GM23338 (cell line): ENCODE results near the gene PAMR1. TPM values are rescaled to one million over a fixed set of nuclear protein-coding genes. Genes with fewer than 3 reads are reported as not detected.

Source experiments
- ATAC-seq: fragments of 200-7000 bp; cut with Tn5 transposase; 3 replicates; pipeline ENCODE4 v1.9.1; 2020
- DNase-seq: peaks from one replicate; pipeline ENCODE4 v3.0.0-alpha.2; 2015; ENCODE audit warnings: low spot score
- H2AFZ ChIP-seq: fragments of 200-600 bp; sonication (generic); 2 replicates; pipeline ENCODE4 v1.8.0; 2016; ENCODE audit warnings: antibody characterized with exemption, mild to moderate bottlenecking, moderate library complexity
- H3F3A ChIP-seq: fragments of 200-600 bp; sonication (generic); replicated peaks from 2 replicates; pipeline ENCODE4 v1.8.0; 2017; ENCODE audit warnings: antibody characterized with exemption, mixed run types, low read depth
- H3K27ac ChIP-seq: fragments of 200-600 bp; sonication (generic); 2 replicates; pipeline ENCODE4 v1.6.1; 2016; ENCODE audit warnings: low read depth
- H3K27me3 ChIP-seq: fragments of 200-600 bp; sonication (generic); 2 replicates; pipeline ENCODE4 v1.8.0; 2016; ENCODE audit warnings: mild to moderate bottlenecking, mixed run types, moderate library complexity; ENCODE audit not compliant: insufficient read depth
- H3K36me3 ChIP-seq: fragments of 200-600 bp; sonication (generic); 2 replicates; pipeline ENCODE4 v1.8.0; 2016; ENCODE audit warnings: mild to moderate bottlenecking; ENCODE audit not compliant: insufficient read depth
- H3K4me1 ChIP-seq: fragments of 200-600 bp; sonication (generic); 2 replicates; pipeline ENCODE4 v1.8.0; 2016; ENCODE audit warnings: mild to moderate bottlenecking, moderate library complexity; ENCODE audit not compliant: insufficient read depth
- H3K4me2 ChIP-seq: fragments of 200-600 bp; sonication (generic); 2 replicates; pipeline ENCODE4 v1.7.1; 2017; ENCODE audit warnings: mixed run types
- H3K4me3 ChIP-seq: fragments of 200-600 bp; sonication (generic); 2 replicates; pipeline ENCODE4 v1.6.1; 2016; ENCODE audit warnings: mixed run types
- H3K79me2 ChIP-seq: fragments of 200-600 bp; sonication (generic); replicated peaks from 2 replicates; pipeline ENCODE4 v1.8.0; 2017; ENCODE audit warnings: mild to moderate bottlenecking; ENCODE audit not compliant: insufficient read depth
- H3K9me2 ChIP-seq: fragments of 200-600 bp; sonication (generic); 2 replicates; pipeline ENCODE4 v1.8.0; 2017; ENCODE audit not compliant: insufficient read depth
- H4K20me1 ChIP-seq: fragments of 200-600 bp; sonication (generic); replicated peaks from 2 replicates; pipeline ENCODE4 v1.8.0; 2017; ENCODE audit warnings: mild to moderate bottlenecking; ENCODE audit not compliant: insufficient read depth
- H3K27ac Mint-ChIP-seq: 2 replicates; pipeline ENCODE4 v1.8.0; 2020; ENCODE audit warnings: inconsistent platforms, mild to moderate bottlenecking, moderate library complexity, mixed read lengths
- H3K27me3 Mint-ChIP-seq: 3 replicates; pipeline ENCODE4 v1.8.0; 2022; ENCODE audit warnings: low read depth, mild to moderate bottlenecking, moderate library complexity, mixed read lengths, inconsistent platforms; ENCODE audit not compliant: insufficient read depth, poor library complexity
- H3K36me3 Mint-ChIP-seq: 3 replicates; pipeline ENCODE4 v1.8.0; 2021; ENCODE audit warnings: low read depth, mild to moderate bottlenecking, inconsistent platforms, moderate library complexity, mixed read lengths
- H3K4me1 Mint-ChIP-seq: 3 replicates; pipeline ENCODE4 v1.8.0; 2020; ENCODE audit warnings: mild to moderate bottlenecking, inconsistent platforms, mixed read lengths
- H3K4me3 Mint-ChIP-seq: 3 replicates; pipeline ENCODE4 v1.8.0; 2021; ENCODE audit warnings: moderate library complexity, mild to moderate bottlenecking, inconsistent platforms, mixed read lengths
- H3K9me3 Mint-ChIP-seq: 3 replicates; pipeline ENCODE4 v1.8.0; 2020; ENCODE audit warnings: moderate library complexity, mild to moderate bottlenecking, inconsistent platforms, mixed read lengths
- CREB1 ChIP-seq: fragments of 250-450 bp; sonication (Bioruptor Pico); IDR thresholded peaks from 2 replicates; pipeline ENCODE4 v1.5.0; 2020; ENCODE audit warnings: low read depth, mild to moderate bottlenecking, moderate library complexity
- EZH2 ChIP-seq: fragments of 200-600 bp; sonication (generic); IDR thresholded peaks from one replicate; pipeline ENCODE4 v1.8.0; 2017; ENCODE audit warnings: antibody characterized with exemption, mild to moderate bottlenecking, low read depth; ENCODE audit not compliant: unreplicated experiment
- JUNB ChIP-seq: IDR thresholded peaks from one replicate; pipeline ENCODE4 v1.6.1; 2016; ENCODE audit warnings: antibody characterized with exemption; ENCODE audit not compliant: unreplicated experiment
- NANOG ChIP-seq: IDR thresholded peaks from 2 replicates; pipeline ENCODE4 v1.6.1; 2016; ENCODE audit warnings: antibody characterized with exemption, borderline replicate concordance
- REST ChIP-seq: IDR thresholded peaks from one replicate; pipeline ENCODE4 v1.6.1; 2018; ENCODE audit warnings: antibody characterized with exemption; ENCODE audit not compliant: unreplicated experiment
- STAT1 ChIP-seq: IDR thresholded peaks from one replicate; pipeline ENCODE4 v1.6.1; 2016; ENCODE audit warnings: antibody characterized with exemption; ENCODE audit not compliant: unreplicated experiment
- ZNF462 ChIP-seq: fragments of 250-450 bp; sonication (Bioruptor Pico); IDR thresholded peaks from 2 replicates; pipeline ENCODE4 v1.5.0; 2020; ENCODE audit warnings: mild to moderate bottlenecking, moderate library complexity
- polyA plus RNA-seq: library from polyadenylated mRNA; unstranded; fragments of >200 nt; fragmentation: Nextera tagmentation; extraction: Ambion mirVana; gene quantifications from 2 replicates; pipeline ENCODE4 v1.2.1, GENCODE V29; 2016
- total RNA-seq: library from RNA; depleted of rRNA; stranded (reverse); fragments of >200 nt; shearing (Covaris generic); gene quantifications from 2 replicates; pipeline ENCODE4 v1.2.3, GENCODE V29; 2014

Gene PAMR1
- total and polyA plus RNA-seq, 2 experiments from 2014 or later, result 1.6 to 3.1 TPM

GRCh38 chr11:35500744-35501143 lies 24.7 kb downstream of the PAMR1 start:
- peaks cover 2% of the 10 kb centered on the region; the same call in 1 of the 3 replicates for H3K4me1 Mint-ChIP-seq
- Histone ChIP-seq H2AFZ (no peak overlapping the region), H3K9me2 (no peaks in the 10 kb centered on the region; the same call in 1 of the 2 replicates), H3K79me2 (no peaks in the 10 kb centered on the region), H3K36me3 (no peaks in the 10 kb centered on the region), H3K27ac (no peak overlapping the region), H4K20me1 (no peaks in the 10 kb centered on the region), H3K4me2 (no peak overlapping the region), H3F3A (no peaks in the 10 kb centered on the region), H3K4me1 (no peaks in the 10 kb centered on the region; the same call in 1 of the 2 replicates), H3K27me3 (no peaks in the 10 kb centered on the region), H3K4me3 (no peak overlapping the region)
- peaks cover 2% of the 10 kb centered on the region for H3K27me3 Mint-ChIP-seq
- no peak for TF ChIP-seq REST
- no peak for TF ChIP-seq EZH2
- TF ChIP-seq STAT1, result no peak
- no peak for TF ChIP-seq JUNB
- TF ChIP-seq NANOG, result no peak
- no peak for TF ChIP-seq CREB1
- TF ChIP-seq ZNF462 (CRISPR knock-in tag), result no peak
- ATAC-seq (no peak), DNase-seq (no peak)
- no peak overlapping the region for H3K4me3 Mint-ChIP-seq
- no peaks in the 10 kb centered on the region for H3K36me3 Mint-ChIP-seq
- H3K27ac Mint-ChIP-seq, result no peak overlapping the region
- H3K9me3 Mint-ChIP-seq, result 0 out of 3 replicates have a peak, but pooled peaks cover 4% of the 10 kb centered on the region
